WTC11 (cell line): ENCODE data around the gene LMBRD1. TPM values are rescaled to one million over a fixed set of nuclear protein-coding genes. Genes with fewer than 3 reads are reported as not detected.

Experiments used
- ATAC-seq: fragments of 200-7000 bp; cut with Tn5 transposase; 2 replicates; pipeline ENCODE4 v1.10.0; 2021; ENCODE audit warnings: mild to moderate bottlenecking, moderate library complexity
- CTCF ChIA-PET: fragments of 300-600 bp; sonication (Branson Sonifier 250); formaldehyde crosslinking; loops from one replicate; lab custom pipeline; 2021; ENCODE audit warnings: antibody characterized with exemption; lab: Charles Lee
- POLR2A ChIA-PET: fragments of 350-600 bp; sonication (Branson Sonifier 250); formaldehyde crosslinking; loops from one replicate; lab custom pipeline; 2021; ENCODE audit warnings: antibody characterized with exemption; lab: Charles Lee
- DNase-seq: peaks from one replicate; pipeline ENCODE4 v3.0.0; 2021; ENCODE audit warnings: low spot score
- H3K27ac Mint-ChIP-seq: 2 replicates; pipeline ENCODE4 v1.8.0; 2021; ENCODE audit warnings: mixed read lengths
- H3K27me3 Mint-ChIP-seq: 2 replicates; pipeline ENCODE4 v1.8.0; 2021; ENCODE audit warnings: low read depth, mild to moderate bottlenecking, moderate library complexity, mixed read lengths
- H3K36me3 Mint-ChIP-seq: 2 replicates; pipeline ENCODE4 v1.8.0; 2021; ENCODE audit warnings: mixed read lengths
- H3K4me1 Mint-ChIP-seq: 2 replicates; pipeline ENCODE4 v1.8.0; 2022; ENCODE audit warnings: mixed read lengths
- H3K4me3 Mint-ChIP-seq: 2 replicates; pipeline ENCODE4 v1.8.0; 2021; ENCODE audit warnings: mild to moderate bottlenecking, moderate library complexity, mixed read lengths
- H3K9me3 Mint-ChIP-seq: 2 replicates; pipeline ENCODE4 v1.8.0; 2021; ENCODE audit warnings: mixed read lengths
- FOXK1 ChIP-seq: sonication (generic); formaldehyde crosslinking; IDR thresholded peaks from 2 replicates; pipeline ENCODE4 v1.8.0; 2022; ENCODE audit warnings: mild to moderate bottlenecking, moderate library complexity, missing genetic modification reagents
- GABPB1 ChIP-seq: sonication (generic); formaldehyde crosslinking; IDR thresholded peaks from 2 replicates; pipeline ENCODE4 v1.8.1; 2023; ENCODE audit warnings: mild to moderate bottlenecking, missing genetic modification reagents
- GTF2I ChIP-seq: fragments of 250-450 bp; sonication (Bioruptor Pico); conservative IDR thresholded peaks from 2 replicates; pipeline ENCODE4 v1.4.0; 2021; ENCODE audit warnings: mild to moderate bottlenecking
- HMGA2 ChIP-seq: fragments of 250-450 bp; sonication (Bioruptor Pico); IDR thresholded peaks from 2 replicates; pipeline ENCODE4 v1.4.0; 2021; ENCODE audit warnings: mild to moderate bottlenecking, moderate library complexity
- NFATC4 ChIP-seq: fragments of 250-450 bp; sonication (Bioruptor Pico); IDR thresholded peaks from 2 replicates; pipeline ENCODE4 v1.9.0; 2021; ENCODE audit warnings: mild to moderate bottlenecking
- SMAD4 ChIP-seq: sonication (generic); formaldehyde crosslinking; IDR thresholded peaks from 2 replicates; pipeline ENCODE4 v1.8.0; 2022; ENCODE audit warnings: mild to moderate bottlenecking, missing genetic modification reagents
- SOX15 ChIP-seq: fragments of 250-450 bp; sonication (Bioruptor Pico); IDR thresholded peaks from 2 replicates; pipeline ENCODE4 v1.9.0; 2021; ENCODE audit warnings: mild to moderate bottlenecking
- SP1 ChIP-seq: sonication (generic); formaldehyde crosslinking; conservative IDR thresholded peaks from 2 replicates; pipeline ENCODE4 v1.8.1; 2022; ENCODE audit warnings: missing genetic modification reagents
- ZNF671 ChIP-seq: fragments of 250-450 bp; sonication (Bioruptor Pico); IDR thresholded peaks from 2 replicates; pipeline ENCODE4 v1.8.0; 2021; ENCODE audit warnings: mild to moderate bottlenecking
- total RNA-seq: library from RNA; stranded (reverse); gene quantifications from 3 replicates; pipeline ENCODE4 v1.2.3, GENCODE V29; 2021
- TF ChIP-seq, protein P1 (sequence below): fragments of 200-600 bp; IDR thresholded peaks from 2 replicates; pipeline ENCODE4 v1.8.0; 2022; ENCODE audit warnings: antibody characterized with exemption
- TF ChIP-seq, protein P2 (sequence below): fragments of 250-450 bp; sonication (Bioruptor Pico); conservative IDR thresholded peaks from 2 replicates; pipeline ENCODE4 v1.9.0; 2021; ENCODE audit warnings: mild to moderate bottlenecking
- TF ChIP-seq, protein P3 (sequence below): sonication (generic); formaldehyde crosslinking; IDR thresholded peaks from 2 replicates; pipeline ENCODE4 v1.8.0; 2023; ENCODE audit warnings: missing genetic modification reagents
- TF ChIP-seq, protein P4 (sequence below): sonication (generic); formaldehyde crosslinking; IDR thresholded peaks from 2 replicates; pipeline ENCODE4 v1.8.0; 2022; ENCODE audit warnings: mild to moderate bottlenecking, missing genetic modification reagents
- TF ChIP-seq, protein P5 (sequence below): sonication (generic); formaldehyde crosslinking; IDR thresholded peaks from 2 replicates; pipeline ENCODE4 v1.8.1; 2023; ENCODE audit warnings: mild to moderate bottlenecking, missing genetic modification reagents
- TF ChIP-seq, protein P6 (sequence below): sonication (generic); formaldehyde crosslinking; IDR thresholded peaks from 2 replicates; pipeline ENCODE4 v1.8.1; 2022; ENCODE audit warnings: mild to moderate bottlenecking, missing genetic modification reagents, moderate library complexity, borderline replicate concordance
- TF ChIP-seq, protein P7 (sequence below): sonication (generic); formaldehyde crosslinking; IDR thresholded peaks from 2 replicates; pipeline ENCODE4 v1.8.1; 2022; ENCODE audit warnings: mild to moderate bottlenecking, moderate library complexity, missing genetic modification reagents
- TF ChIP-seq, protein P8 (sequence below): fragments of 250-450 bp; sonication (Bioruptor Pico); IDR thresholded peaks from 2 replicates; pipeline ENCODE4 v1.9.0; 2021; ENCODE audit warnings: moderate library complexity, mild to moderate bottlenecking, inconsistent platforms, borderline replicate concordance

LMBRD1 gene
- total RNA-seq, 1 experiment from 2014 or later = 15.0 TPM

DNA sequence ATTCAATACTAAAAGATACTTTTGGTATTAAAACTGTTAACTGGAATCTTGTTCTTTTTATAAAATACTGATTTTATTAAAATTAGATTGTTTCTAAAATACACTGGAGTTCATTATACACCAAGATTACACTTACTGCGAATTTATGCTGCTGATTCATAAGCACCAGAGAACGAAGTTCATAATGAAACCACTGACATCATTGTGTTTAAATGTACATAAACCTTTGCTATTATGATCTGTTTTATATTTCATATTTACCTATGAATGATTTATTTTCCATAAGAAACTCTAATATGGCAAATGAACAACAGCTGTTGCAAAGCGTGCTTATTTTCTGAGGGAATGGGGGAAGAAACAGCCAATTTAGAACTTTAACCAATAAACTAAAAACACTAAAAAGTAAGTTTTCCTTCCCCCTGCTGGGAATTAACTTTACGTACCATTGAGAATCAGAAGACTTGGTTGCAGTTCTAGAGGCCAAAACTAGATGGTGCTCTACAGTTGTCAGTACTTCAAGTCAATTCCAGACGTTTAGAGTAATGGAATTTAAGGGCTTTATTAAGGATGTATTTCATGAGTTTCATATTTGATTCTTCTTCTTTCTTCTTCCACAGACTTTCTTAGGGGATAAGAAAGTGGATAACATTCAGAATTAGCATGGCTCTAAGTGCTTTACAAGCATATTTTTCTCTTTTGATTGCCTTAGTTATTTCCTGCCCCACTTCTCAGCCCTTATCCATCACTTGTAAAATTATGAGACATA, 38.8 kb upstream of the LMBRD1 start:
- TF ChIP-seq, protein P1, sequence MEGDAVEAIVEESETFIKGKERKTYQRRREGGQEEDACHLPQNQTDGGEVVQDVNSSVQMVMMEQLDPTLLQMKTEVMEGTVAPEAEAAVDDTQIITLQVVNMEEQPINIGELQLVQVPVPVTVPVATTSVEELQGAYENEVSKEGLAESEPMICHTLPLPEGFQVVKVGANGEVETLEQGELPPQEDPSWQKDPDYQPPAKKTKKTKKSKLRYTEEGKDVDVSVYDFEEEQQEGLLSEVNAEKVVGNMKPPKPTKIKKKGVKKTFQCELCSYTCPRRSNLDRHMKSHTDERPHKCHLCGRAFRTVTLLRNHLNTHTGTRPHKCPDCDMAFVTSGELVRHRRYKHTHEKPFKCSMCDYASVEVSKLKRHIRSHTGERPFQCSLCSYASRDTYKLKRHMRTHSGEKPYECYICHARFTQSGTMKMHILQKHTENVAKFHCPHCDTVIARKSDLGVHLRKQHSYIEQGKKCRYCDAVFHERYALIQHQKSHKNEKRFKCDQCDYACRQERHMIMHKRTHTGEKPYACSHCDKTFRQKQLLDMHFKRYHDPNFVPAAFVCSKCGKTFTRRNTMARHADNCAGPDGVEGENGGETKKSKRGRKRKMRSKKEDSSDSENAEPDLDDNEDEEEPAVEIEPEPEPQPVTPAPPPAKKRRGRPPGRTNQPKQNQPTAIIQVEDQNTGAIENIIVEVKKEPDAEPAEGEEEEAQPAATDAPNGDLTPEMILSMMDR = peak; percentile 30
- TF ChIP-seq ZNF671 (no peak), FOXK1 (CRISPR knock-in tag) (no peak)
- H3K4me3 Mint-ChIP-seq = no peak overlapping the region
- peak; percentile 64 for ATAC-seq
- no peaks in the 10 kb centered on the region for H3K27me3 Mint-ChIP-seq
- no peak for DNase-seq
- CTCF ChIA-PET = interaction anchor here (1.0 kb wide), 1 partner anchor 27 kb away, joined by 3 read pairs; no protein-coding TSS in a partner anchor
- H3K36me3 Mint-ChIP-seq = no peaks in the 10 kb centered on the region
- no peaks in the 10 kb centered on the region for H3K9me3 Mint-ChIP-seq
- no peak overlapping the region for H3K27ac Mint-ChIP-seq
- POLR2A ChIA-PET = no interaction called here
- 0 out of 2 replicates have a peak, but pooled peaks cover 3% of the 10 kb centered on the region for H3K4me1 Mint-ChIP-seq

DNA sequence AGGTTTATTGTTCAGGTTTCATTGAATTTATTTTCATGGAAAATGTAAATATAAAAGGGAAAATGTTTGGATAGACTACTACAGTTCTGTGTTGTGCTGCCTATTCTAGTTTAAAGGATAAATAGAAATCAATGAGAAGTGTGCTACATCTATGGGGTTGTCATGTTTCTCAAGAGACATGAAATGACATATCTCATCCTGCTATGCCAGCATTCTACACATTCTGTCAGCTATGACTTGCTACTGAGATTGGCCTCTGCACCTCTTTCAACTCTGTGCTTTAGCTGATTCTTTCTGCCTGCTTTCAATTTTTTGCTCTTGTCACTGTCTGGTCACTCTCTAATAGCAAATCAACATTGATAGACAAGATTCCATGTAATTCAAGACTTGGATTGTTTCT, 35.7 kb upstream of the LMBRD1 start:
- ATAC-seq (no peak), DNase-seq (no peak)
- Mint-ChIP-seq H3K9me3 (no peaks in the 10 kb centered on the region), H3K27ac (no peak overlapping the region), H3K4me3 (no peak overlapping the region), H3K27me3 (no peaks in the 10 kb centered on the region), H3K36me3 (no peaks in the 10 kb centered on the region), H3K4me1 (peaks cover 6% of the 10 kb centered on the region)
- POLR2A ChIA-PET = no interaction called here
- TF ChIP-seq SP1 (no peak), GTF2I (CRISPR knock-in tag) (no peak), HMGA2 (no peak)
- TF ChIP-seq, protein P2, sequence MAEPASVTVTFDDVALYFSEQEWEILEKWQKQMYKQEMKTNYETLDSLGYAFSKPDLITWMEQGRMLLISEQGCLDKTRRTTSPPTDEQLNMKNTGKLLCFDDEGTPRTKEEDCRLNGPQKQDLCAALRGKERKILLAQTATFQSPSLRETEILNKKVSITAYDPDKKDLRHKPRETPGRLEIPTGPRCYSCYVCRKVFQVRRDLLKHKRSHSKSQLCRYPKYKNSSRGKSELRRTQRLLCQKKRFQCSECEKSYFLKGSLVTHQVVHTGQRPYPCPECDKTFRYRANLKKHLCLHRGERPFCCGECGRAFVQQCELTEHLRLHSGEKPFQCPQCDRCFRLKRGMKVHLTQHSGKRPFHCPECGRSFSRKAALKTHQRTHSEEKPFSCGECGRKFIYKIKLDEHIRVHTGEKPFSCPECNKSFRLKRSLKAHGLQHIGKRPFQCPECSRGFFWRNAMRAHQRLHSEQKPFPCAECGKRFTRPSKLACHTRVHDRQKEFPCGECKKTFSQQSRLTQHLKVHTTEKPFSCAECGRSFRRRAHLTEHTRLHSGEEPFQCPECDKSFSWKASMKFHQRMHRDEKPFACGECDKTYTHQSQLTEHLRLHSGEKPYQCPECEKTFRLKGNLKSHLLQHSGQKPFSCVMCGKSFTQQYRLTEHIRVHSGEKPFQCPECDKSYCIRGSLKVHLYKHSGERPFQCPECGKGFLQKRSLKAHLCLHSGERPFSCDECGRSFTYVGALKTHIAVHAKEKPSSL = no peak
- TF ChIP-seq, protein P3, sequence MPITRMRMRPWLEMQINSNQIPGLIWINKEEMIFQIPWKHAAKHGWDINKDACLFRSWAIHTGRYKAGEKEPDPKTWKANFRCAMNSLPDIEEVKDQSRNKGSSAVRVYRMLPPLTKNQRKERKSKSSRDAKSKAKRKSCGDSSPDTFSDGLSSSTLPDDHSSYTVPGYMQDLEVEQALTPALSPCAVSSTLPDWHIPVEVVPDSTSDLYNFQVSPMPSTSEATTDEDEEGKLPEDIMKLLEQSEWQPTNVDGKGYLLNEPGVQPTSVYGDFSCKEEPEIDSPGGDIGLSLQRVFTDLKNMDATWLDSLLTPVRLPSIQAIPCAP (CRISPR knock-in tag) = no peak
- CTCF ChIA-PET = no interaction called here

DNA sequence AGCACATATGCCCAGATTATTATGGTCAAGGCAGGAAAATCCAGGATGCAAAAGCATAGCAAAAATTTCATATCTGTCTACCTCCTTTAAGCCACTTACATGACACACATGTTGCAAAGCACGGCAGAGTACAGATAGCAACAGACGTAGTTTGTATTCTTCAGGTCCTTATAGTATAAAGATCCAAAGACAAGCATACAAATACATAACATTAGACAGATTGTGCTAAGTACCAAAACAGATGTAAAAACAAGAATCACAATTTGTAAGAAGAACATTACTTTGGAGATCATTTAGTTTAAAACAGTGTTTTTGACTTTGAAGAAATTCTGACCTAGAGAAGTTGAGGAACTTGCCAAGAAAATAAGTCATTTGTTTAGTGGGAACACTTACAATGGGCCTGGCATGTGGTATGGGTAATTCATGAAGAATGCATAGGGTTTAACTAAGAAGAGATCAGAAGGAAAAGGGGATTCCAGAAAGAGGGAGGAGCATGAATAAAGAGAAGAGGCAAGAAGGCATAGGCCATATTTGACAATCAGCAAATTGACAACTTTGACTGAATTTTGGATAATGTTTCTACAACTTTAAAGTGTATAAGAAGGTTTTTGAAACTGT, 30.6 kb upstream of the LMBRD1 start:
- DNase-seq (no peak), ATAC-seq (no peak)
- no peak overlapping the region for H3K27ac Mint-ChIP-seq
- no peaks in the 10 kb centered on the region for H3K27me3 Mint-ChIP-seq
- CTCF ChIA-PET = no interaction called here
- POLR2A ChIA-PET = no interaction called here
- H3K9me3 Mint-ChIP-seq = no peaks in the 10 kb centered on the region
- H3K4me1 Mint-ChIP-seq = peaks cover 10% of the 10 kb centered on the region
- no peaks in the 10 kb centered on the region for H3K36me3 Mint-ChIP-seq
- H3K4me3 Mint-ChIP-seq = no peak overlapping the region
- TF ChIP-seq, protein P2 = no peak
- TF ChIP-seq GABPB1 (CRISPR knock-in tag) (no peak), SMAD4 (CRISPR knock-in tag) (no peak), NFATC4 (no peak), SOX15 (CRISPR knock-in tag) (no peak), GTF2I (CRISPR knock-in tag) (no peak)
- TF ChIP-seq, protein P4, sequence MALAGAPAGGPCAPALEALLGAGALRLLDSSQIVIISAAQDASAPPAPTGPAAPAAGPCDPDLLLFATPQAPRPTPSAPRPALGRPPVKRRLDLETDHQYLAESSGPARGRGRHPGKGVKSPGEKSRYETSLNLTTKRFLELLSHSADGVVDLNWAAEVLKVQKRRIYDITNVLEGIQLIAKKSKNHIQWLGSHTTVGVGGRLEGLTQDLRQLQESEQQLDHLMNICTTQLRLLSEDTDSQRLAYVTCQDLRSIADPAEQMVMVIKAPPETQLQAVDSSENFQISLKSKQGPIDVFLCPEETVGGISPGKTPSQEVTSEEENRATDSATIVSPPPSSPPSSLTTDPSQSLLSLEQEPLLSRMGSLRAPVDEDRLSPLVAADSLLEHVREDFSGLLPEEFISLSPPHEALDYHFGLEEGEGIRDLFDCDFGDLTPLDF (CRISPR knock-in tag) = no peak
- TF ChIP-seq, protein P5, sequence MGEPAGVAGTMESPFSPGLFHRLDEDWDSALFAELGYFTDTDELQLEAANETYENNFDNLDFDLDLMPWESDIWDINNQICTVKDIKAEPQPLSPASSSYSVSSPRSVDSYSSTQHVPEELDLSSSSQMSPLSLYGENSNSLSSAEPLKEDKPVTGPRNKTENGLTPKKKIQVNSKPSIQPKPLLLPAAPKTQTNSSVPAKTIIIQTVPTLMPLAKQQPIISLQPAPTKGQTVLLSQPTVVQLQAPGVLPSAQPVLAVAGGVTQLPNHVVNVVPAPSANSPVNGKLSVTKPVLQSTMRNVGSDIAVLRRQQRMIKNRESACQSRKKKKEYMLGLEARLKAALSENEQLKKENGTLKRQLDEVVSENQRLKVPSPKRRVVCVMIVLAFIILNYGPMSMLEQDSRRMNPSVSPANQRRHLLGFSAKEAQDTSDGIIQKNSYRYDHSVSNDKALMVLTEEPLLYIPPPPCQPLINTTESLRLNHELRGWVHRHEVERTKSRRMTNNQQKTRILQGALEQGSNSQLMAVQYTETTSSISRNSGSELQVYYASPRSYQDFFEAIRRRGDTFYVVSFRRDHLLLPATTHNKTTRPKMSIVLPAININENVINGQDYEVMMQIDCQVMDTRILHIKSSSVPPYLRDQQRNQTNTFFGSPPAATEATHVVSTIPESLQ (CRISPR knock-in tag) = no peak
- TF ChIP-seq, protein P6, sequence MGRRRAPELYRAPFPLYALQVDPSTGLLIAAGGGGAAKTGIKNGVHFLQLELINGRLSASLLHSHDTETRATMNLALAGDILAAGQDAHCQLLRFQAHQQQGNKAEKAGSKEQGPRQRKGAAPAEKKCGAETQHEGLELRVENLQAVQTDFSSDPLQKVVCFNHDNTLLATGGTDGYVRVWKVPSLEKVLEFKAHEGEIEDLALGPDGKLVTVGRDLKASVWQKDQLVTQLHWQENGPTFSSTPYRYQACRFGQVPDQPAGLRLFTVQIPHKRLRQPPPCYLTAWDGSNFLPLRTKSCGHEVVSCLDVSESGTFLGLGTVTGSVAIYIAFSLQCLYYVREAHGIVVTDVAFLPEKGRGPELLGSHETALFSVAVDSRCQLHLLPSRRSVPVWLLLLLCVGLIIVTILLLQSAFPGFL (CRISPR knock-in tag) = no peak
- TF ChIP-seq, protein P7, sequence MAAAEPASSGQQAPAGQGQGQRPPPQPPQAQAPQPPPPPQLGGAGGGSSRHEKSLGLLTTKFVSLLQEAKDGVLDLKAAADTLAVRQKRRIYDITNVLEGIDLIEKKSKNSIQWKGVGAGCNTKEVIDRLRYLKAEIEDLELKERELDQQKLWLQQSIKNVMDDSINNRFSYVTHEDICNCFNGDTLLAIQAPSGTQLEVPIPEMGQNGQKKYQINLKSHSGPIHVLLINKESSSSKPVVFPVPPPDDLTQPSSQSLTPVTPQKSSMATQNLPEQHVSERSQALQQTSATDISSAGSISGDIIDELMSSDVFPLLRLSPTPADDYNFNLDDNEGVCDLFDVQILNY (CRISPR knock-in tag) = no peak
- TF ChIP-seq, protein P8, sequence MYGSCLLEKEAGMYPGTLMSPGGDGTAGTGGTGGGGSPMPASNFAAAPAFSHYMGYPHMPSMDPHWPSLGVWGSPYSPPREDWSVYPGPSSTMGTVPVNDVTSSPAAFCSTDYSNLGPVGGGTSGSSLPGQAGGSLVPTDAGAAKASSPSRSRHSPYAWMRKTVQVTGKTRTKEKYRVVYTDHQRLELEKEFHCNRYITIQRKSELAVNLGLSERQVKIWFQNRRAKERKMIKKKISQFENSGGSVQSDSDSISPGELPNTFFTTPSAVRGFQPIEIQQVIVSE (CRISPR knock-in tag) = no peak
